Spinal cord (tissue), 10 donors: Measurements from ENCODE around the gene CCDC201. TPM values are rescaled to one million over a fixed set of nuclear protein-coding genes. Genes with fewer than 3 reads are reported as not detected.

ENCODE experiments used
- DNase-seq, 6 donors: peaks; one replicate each; pipeline versions ENCODE4 v3.0.0 to v3.0.0-alpha.2; 2013 to 2015; ENCODE audit warnings: low spot score in 6 of 6, low read depth in 4 of 6
- H3K27ac ChIP-seq: one replicate; pipeline ENCODE4 v1.5.1; 2013; ENCODE audit warnings: low read depth, low read length, control low read depth
- H3K27me3 ChIP-seq: one replicate; pipeline ENCODE4 v1.6.1; 2013; ENCODE audit warnings: low read length; ENCODE audit not compliant: control insufficient read depth, insufficient read depth
- H3K36me3 ChIP-seq: one replicate; pipeline ENCODE4 v1.6.1; 2013; ENCODE audit warnings: low read length; ENCODE audit not compliant: control insufficient read depth, insufficient read depth
- H3K4me1 ChIP-seq: one replicate; pipeline ENCODE4 v1.6.1; 2013; ENCODE audit warnings: low read length; ENCODE audit not compliant: control insufficient read depth, insufficient read depth
- H3K4me3 ChIP-seq: one replicate; pipeline ENCODE4 v1.5.1; 2013; ENCODE audit warnings: low read depth, low read length, control low read depth
- H3K9me3 ChIP-seq: one replicate; pipeline ENCODE4 v1.6.1; 2013; ENCODE audit warnings: low read length; ENCODE audit not compliant: control insufficient read depth, insufficient read depth
- WGBS: methylation state at CpG from one replicate; pipeline ENCODE4 v1.1.5; 2013; ENCODE audit warnings: missing lambda C conversion rate; ENCODE audit not compliant: insufficient coverage; 5-methylcytosine and 5-hydroxymethylcytosine counted together
- polyA plus RNA-seq, 2 donors: library from polyadenylated mRNA; unstranded; fragments of 120-200 nt; gene quantifications; one replicate each; pipeline ENCODE4 v1.2.1, GENCODE V29; 2013; ENCODE audit not compliant: insufficient read length in 2 of 2
- total RNA-seq, 2 donors: library from RNA; depleted of rRNA in 1 of 2; stranded (reverse); fragments of 120-200 nt in 1 of 2; fragments of >200 nt in 1 of 2; gene quantifications; one replicate each; pipeline versions ENCODE4 v1.2.3 to v1.2.4, GENCODE V29; 2013 to 2014
- donor health status: healthy.

The CCDC201 gene
- total and polyA plus RNA-seq, 4 donors = not detected

- no peak overlapping the region for H3K27ac ChIP-seq
- H3K36me3 ChIP-seq = peaks cover 11% of the 10 kb centered on the region
- whole genome bisulfite sequencing = 100% methylated on average over 1 of the region's 3 CpGs
Measured at GRCh38 chr7:45915606-45916005, 42.7 kb upstream of the CCDC201 start.

GRCh38 chr7:45914911-45915310, 42.0 kb upstream of the CCDC201 start:
- H3K9me3 ChIP-seq = no peaks in the 10 kb centered on the region
- H3K27me3 ChIP-seq = peaks cover 25% of the 10 kb centered on the region
- 94% methylated on average over 9 of the region's 12 CpGs for WGBS
- H3K27ac ChIP-seq = no peak overlapping the region
- H3K4me3 ChIP-seq = no peak overlapping the region
- peaks cover 11% of the 10 kb centered on the region for H3K36me3 ChIP-seq
- no peak for DNase-seq
- peaks cover 9% of the 10 kb centered on the region for H3K4me1 ChIP-seq

More at GRCh38 chr7:45915606-45916005, 42.7 kb upstream of the CCDC201 start:
- Histone ChIP-seq H3K27me3 (peaks cover 31% of the 10 kb centered on the region), H3K9me3 (no peaks in the 10 kb centered on the region), H3K4me1 (peaks cover 16% of the 10 kb centered on the region), H3K4me3 (no peak overlapping the region)
- no peak for DNase-seq

- WGBS = 99% methylated on average over 7 of the region's 7 CpGs
Measured at GRCh38 chr7:45912972-45913371, 40.1 kb upstream of the CCDC201 start.

GRCh38 chr7:45911311-45911710, 38.4 kb upstream of the CCDC201 start:
- DNase-seq = no peak
- no peak overlapping the region for H3K27ac ChIP-seq
- H3K4me1 ChIP-seq = no peaks in the 10 kb centered on the region
- peaks cover 11% of the 10 kb centered on the region for H3K36me3 ChIP-seq
- peaks cover 2% of the 10 kb centered on the region for H3K27me3 ChIP-seq
- no peak overlapping the region for H3K4me3 ChIP-seq
- 84% methylated on average over 9 of the region's 9 CpGs for WGBS
- H3K9me3 ChIP-seq = no peaks in the 10 kb centered on the region

More at GRCh38 chr7:45912972-45913371, 40.1 kb upstream of the CCDC201 start:
- H3K27ac ChIP-seq = no peak overlapping the region
- peaks cover 9% of the 10 kb centered on the region for H3K27me3 ChIP-seq
- H3K36me3 ChIP-seq = peaks cover 11% of the 10 kb centered on the region
- DNase-seq = no peak
- H3K9me3 ChIP-seq = no peaks in the 10 kb centered on the region
- H3K4me3 ChIP-seq = no peak overlapping the region
- H3K4me1 ChIP-seq = peaks cover 4% of the 10 kb centered on the region

GRCh38 chr7:45910855-45911254, 38.0 kb upstream of the CCDC201 start:
- Histone ChIP-seq H3K27ac (no peak overlapping the region), H3K4me1 (no peaks in the 10 kb centered on the region), H3K4me3 (no peak overlapping the region), H3K9me3 (no peaks in the 10 kb centered on the region), H3K36me3 (peaks cover 8% of the 10 kb centered on the region), H3K27me3 (no peaks in the 10 kb centered on the region)
- WGBS = 76% methylated on average over 2 of the region's 3 CpGs
- no peak for DNase-seq

- Histone ChIP-seq H3K27me3 (no peaks in the 10 kb centered on the region), H3K27ac (no peak overlapping the region), H3K4me3 (no peak overlapping the region), H3K36me3 (peaks cover 2% of the 10 kb centered on the region), H3K4me1 (no peaks in the 10 kb centered on the region), H3K9me3 (no peaks in the 10 kb centered on the region)
- DNase-seq = no peak
Measured at GRCh38 chr7:45909561-45909960, 36.7 kb upstream of the CCDC201 start.

- no peak for DNase-seq
- Histone ChIP-seq H3K4me1 (no peaks in the 10 kb centered on the region), H3K9me3 (no peaks in the 10 kb centered on the region), H3K27me3 (no peaks in the 10 kb centered on the region), H3K27ac (no peak overlapping the region), H3K36me3 (no peaks in the 10 kb centered on the region), H3K4me3 (no peak overlapping the region)
- WGBS = no CpG with 5 or more reads among the region's 1 CpG
Measured at GRCh38 chr7:45902820-45903219, 29.9 kb upstream of the CCDC201 start.

GRCh38 chr7:45901566-45901965, 28.7 kb upstream of the CCDC201 start:
- Histone ChIP-seq H3K27me3 (no peaks in the 10 kb centered on the region), H3K27ac (no peak overlapping the region), H3K36me3 (no peaks in the 10 kb centered on the region), H3K4me1 (no peaks in the 10 kb centered on the region), H3K4me3 (no peak overlapping the region), H3K9me3 (no peaks in the 10 kb centered on the region)
- 75% methylated on average over 1 of the region's 1 CpG for WGBS
- no peak for DNase-seq

- no peak for DNase-seq
- Histone ChIP-seq H3K4me3 (no peak overlapping the region), H3K9me3 (no peaks in the 10 kb centered on the region), H3K27me3 (no peaks in the 10 kb centered on the region), H3K27ac (no peak overlapping the region), H3K4me1 (no peaks in the 10 kb centered on the region), H3K36me3 (no peaks in the 10 kb centered on the region)
- 100% methylated on average over 1 of the region's 2 CpGs for WGBS
Measured at GRCh38 chr7:45898222-45898621, 25.3 kb upstream of the CCDC201 start.

GRCh38 chr7:45897042-45897690, 24.3 kb upstream of the CCDC201 start:
- no peaks in the 10 kb centered on the region for H3K9me3 ChIP-seq
- WGBS = no CpG with 5 or more reads among the region's 1 CpG
- H3K27me3 ChIP-seq = no peaks in the 10 kb centered on the region
- DNase-seq = no peak
- no peak overlapping the region for H3K27ac ChIP-seq
- H3K4me1 ChIP-seq = no peaks in the 10 kb centered on the region
- no peak overlapping the region for H3K4me3 ChIP-seq
- no peaks in the 10 kb centered on the region for H3K36me3 ChIP-seq
